IMR-90 (cell line): ENCODE data around the gene NCOR1.

Source experiments
- CTCF ChIP-seq: conservative IDR thresholded peaks from 2 replicates; pipeline ENCODE4 v1.5.1; 2012; ENCODE audit warnings: mild to moderate bottlenecking, low read depth, low read length, improper control_type of control experiment
- FOS ChIP-seq: fragments of 150-350 bp; IDR thresholded peaks from 2 replicates; pipeline ENCODE4 v1.6.1; 2016; ENCODE audit warnings: low read depth, low read length
- MAZ ChIP-seq: IDR thresholded peaks from 2 replicates; pipeline ENCODE4 v1.6.1; 2012; ENCODE audit warnings: low read depth, mild to moderate bottlenecking, low read length, improper control_type of control experiment, moderate library complexity, borderline replicate concordance
- MXI1 ChIP-seq: IDR thresholded peaks from 2 replicates; pipeline ENCODE4 v1.6.1; 2012; ENCODE audit warnings: low read depth, mild to moderate bottlenecking, low read length, moderate library complexity, borderline replicate concordance
- POLR2A ChIP-seq: IDR thresholded peaks from 2 replicates; pipeline ENCODE4 v1.6.1; 2012; ENCODE audit warnings: mild to moderate bottlenecking, low read depth, low read length
- RCOR1 ChIP-seq: IDR thresholded peaks from 2 replicates; pipeline ENCODE4 v1.6.1; 2012; ENCODE audit warnings: mild to moderate bottlenecking, low read length, improper control_type of control experiment; ENCODE audit not compliant: insufficient replicate concordance
- RFX5 ChIP-seq: IDR thresholded peaks from 2 replicates; pipeline ENCODE4 v1.8.0; 2012; ENCODE audit warnings: low read depth, mild to moderate bottlenecking, low read length, moderate library complexity
- SMC3 ChIP-seq: fragments of 150-350 bp; IDR thresholded peaks from 2 replicates; pipeline ENCODE4 v1.6.1; 2016; ENCODE audit warnings: low read depth, mild to moderate bottlenecking, antibody characterized with exemption, low read length, moderate library complexity
- USF2 ChIP-seq: fragments of 150-350 bp; IDR thresholded peaks from 2 replicates; pipeline ENCODE4 v1.6.1; 2017; ENCODE audit warnings: mild to moderate bottlenecking, antibody characterized with exemption, low read length, low read depth

GRCh38 chr17:16247586-16247984, 32.3 kb upstream of the NCOR1 start:
- TF ChIP-seq USF2 (no peak), CTCF (no peak), SMC3 (no peak), RCOR1 (no peak), FOS (no peak), MAZ (no peak), POLR2A (no peak), RFX5 (no peak), MXI1 (no peak)
